Psoas muscle (tissue), 8 donors: ENCODE results near the gene CLIP4. TPM values are rescaled to one million over a fixed set of nuclear protein-coding genes. Genes with fewer than 3 reads are reported as not detected.

Experiments
- ATAC-seq, 4 donors: fragments of 200-7000 bp; cut with Tn5 transposase; one replicate each; pipeline ENCODE4 v1.9.1; 2020; ENCODE audit warnings: moderate library complexity in 3 of 4, mild to moderate bottlenecking in 2 of 4
- DNase-seq, 2 donors: peaks; one replicate each; pipeline ENCODE4 v3.0.0-alpha.2; 2020
- H3K27ac ChIP-seq: fragments of 200-600 bp; one replicate; pipeline ENCODE4 v1.8.0; 2022
- H3K27me3 ChIP-seq, 3 donors: fragments of 200-600 bp in 1 of 3; one replicate each; pipeline versions ENCODE4 v1.6.1 to v1.8.0; 2013 to 2022; ENCODE audit warnings: low read length in 2 of 3, mild to moderate bottlenecking in 2 of 3, moderate library complexity in 1 of 3; ENCODE audit not compliant: insufficient read depth in 3 of 3
- H3K36me3 ChIP-seq, 2 donors: fragments of 200-600 bp in 1 of 2; one replicate each; pipeline versions ENCODE4 v1.6.1 to v1.8.0; 2013 to 2022; ENCODE audit warnings: low read depth in 1 of 2, mild to moderate bottlenecking in 1 of 2, moderate library complexity in 1 of 2; ENCODE audit not compliant: insufficient read depth in 1 of 2
- H3K4me1 ChIP-seq: fragments of 200-600 bp; one replicate; pipeline ENCODE4 v1.8.0; 2022
- H3K4me3 ChIP-seq: fragments of 200-600 bp; one replicate; pipeline ENCODE4 v1.8.0; 2022; ENCODE audit warnings: mild to moderate bottlenecking
- H3K9me3 ChIP-seq: fragments of 200-600 bp; one replicate; pipeline ENCODE4 v1.8.0; 2022
- CTCF ChIP-seq: fragments of 200-600 bp; IDR thresholded peaks from one replicate; pipeline ENCODE4 v1.8.0; 2022; ENCODE audit warnings: antibody characterized with exemption
- WGBS, 3 donors: extraction: QIAGEN DNeasy Blood & Tissue Kit; methylation state at CpG; one replicate each; pipeline versions ENCODE4 v1.1.6 to v1.1.7; 2013; 5-methylcytosine and 5-hydroxymethylcytosine counted together
- intact Hi-C, 2 donors: fragments of 100-400 bp; cut with DNase I; formaldehyde crosslinking; loops; one replicate each; pipeline versions ENCODE4 v1.11.0 to v1.14.2; 2022
- polyA plus RNA-seq, 3 donors: library from polyadenylated mRNA; stranded (reverse); fragments of 200-250 nt; gene quantifications; one replicate each; pipeline ENCODE4 v1.2.3, GENCODE V29; 2013
- total RNA-seq, 4 donors: library from RNA; stranded (reverse); fragmentation: NEBNext Ultra II Directional in 2 of 4; extraction: Animal tissue kit (Norgen Biotek cat#: 25700) in 2 of 4; gene quantifications; one replicate each; pipeline versions ENCODE4 v1.2.1 to v1.2.4, GENCODE V29; 2021 to 2023
- donor health status: healthy with polysubstance abuse.
- donor health status: DM: no; HTN: no; CAD: no; lungs with moderate emphysema.
- donor health status: Bipolar disorder and iron deficiency.
- donor health status: healthy.
- donor health status: DM: yes; HTN: yes; CAD: no.
- donor health status: DM: no; HTN: no; CAD: no.
- donor health status: DM: no; HTN: no; CAD: no.
- donor health status: DM: yes; HTN: yes; CAD: no.

Gene CLIP4
- total and polyA plus RNA-seq, 7 donors, result 26.7 to 111 (median 68.2) TPM

GRCh38 chr2:29073933-29074332, 41.3 kb upstream of the CLIP4 start:
- no peak overlapping the region for H3K27ac ChIP-seq
- no peak for ATAC-seq

GRCh38 chr2:29074411-29074810, 40.8 kb upstream of the CLIP4 start, which contains the start of gene PCARE:
Gene PCARE, minus strand, starts transcription at chr2:29074523. Its CDS starts 262 bp downstream, at chr2:29074261.
- TF ChIP-seq CTCF, result no peak
- intact Hi-C loops, result no loop called here
- Histone ChIP-seq H3K27ac (no peak within 1 kb of the TSS), H3K27me3 (peaks cover 0 to 1% (median 0%) of the 10 kb centered on the region in 3 donors), H3K9me3 (peaks cover 6% of the 10 kb centered on the region), H3K4me1 (no peaks in the 10 kb centered on the region), H3K36me3 (no peaks in the 10 kb centered on the region), H3K4me3 (no peak within 1 kb of the TSS)
- ATAC-seq (peak in 3 of 4 donors; percentile 39 to 78 (median 71)), DNase-seq (no peak)
- WGBS, 3 donors, result 38 to 45% (median 42%) methylated on average over 8 of the region's 8 CpGs

More at GRCh38 chr2:29073933-29074332, 41.3 kb upstream of the CLIP4 start:
- H3K4me3 ChIP-seq, result no peak overlapping the region
- TF ChIP-seq CTCF, result no peak
- peaks cover 0 to 1% (median 0%) of the 10 kb centered on the region in 3 donors for H3K27me3 ChIP-seq
- peaks cover 3% of the 10 kb centered on the region for H3K9me3 ChIP-seq
- 54 to 67% (median 66%) methylated on average over 4 of the region's 4 CpGs for WGBS, 3 donors
- no peak for DNase-seq
- H3K4me1 ChIP-seq, result no peaks in the 10 kb centered on the region
- no peaks in the 10 kb centered on the region for H3K36me3 ChIP-seq
- intact Hi-C loops, result no loop called here

- no peak for TF ChIP-seq CTCF
- Histone ChIP-seq H3K27me3 (peaks cover 0 to 1% (median 0%) of the 10 kb centered on the region in 3 donors), H3K27ac (no peak overlapping the region), H3K4me3 (no peak overlapping the region), H3K36me3 (no peaks in the 10 kb centered on the region), H3K4me1 (no peaks in the 10 kb centered on the region), H3K9me3 (peaks cover 11% of the 10 kb centered on the region)
- 54 to 67% (median 57%) methylated on average over 14 of the region's 14 CpGs for WGBS, 3 donors
- DNase-seq (no peak), ATAC-seq (no peak)
- intact Hi-C loops, result no loop called here
Observed at GRCh38 chr2:29075894-29076705, 39.1 kb upstream of the CLIP4 start.

GRCh38 chr2:29079887-29080286, 35.3 kb upstream of the CLIP4 start:
- no peak for TF ChIP-seq CTCF
- Histone ChIP-seq H3K36me3 (no peaks in the 10 kb centered on the region), H3K27ac (no peak overlapping the region), H3K9me3 (peaks cover 11% of the 10 kb centered on the region), H3K27me3 (peaks cover 0 to 1% (median 0%) of the 10 kb centered on the region in 3 donors), H3K4me1 (no peaks in the 10 kb centered on the region), H3K4me3 (no peak overlapping the region)
- intact Hi-C loops, result no loop called here
- no peak for ATAC-seq
- no peak for DNase-seq
- 89 to 99% (median 97%) methylated on average over 7 of the region's 7 CpGs for WGBS, 3 donors
